Renal cortex interstitium (tissue), 11 donors: Measurements from ENCODE around the gene ABCC12. TPM values are rescaled to one million over a fixed set of nuclear protein-coding genes. Genes with fewer than 3 reads are reported as not detected.

Source experiments
- DNase-seq, 11 donors: peaks; one replicate each; pipeline ENCODE4 v3.0.0-alpha.2; 2013; ENCODE audit warnings: low read depth in 9 of 11, low spot score in 4 of 11; ENCODE audit errors: extremely low read depth in 1 of 11
- polyA plus RNA-seq, 3 donors: library from polyadenylated mRNA; unstranded; fragments of 120-200 nt; gene quantifications; one replicate each; pipeline ENCODE4 v1.2.1, GENCODE V29; 2013; ENCODE audit not compliant: insufficient read length in 3 of 3

Gene ABCC12
- polyA plus RNA-seq, 3 donors, result 0.03 to 0.13 (median 0.08) TPM

DNA sequence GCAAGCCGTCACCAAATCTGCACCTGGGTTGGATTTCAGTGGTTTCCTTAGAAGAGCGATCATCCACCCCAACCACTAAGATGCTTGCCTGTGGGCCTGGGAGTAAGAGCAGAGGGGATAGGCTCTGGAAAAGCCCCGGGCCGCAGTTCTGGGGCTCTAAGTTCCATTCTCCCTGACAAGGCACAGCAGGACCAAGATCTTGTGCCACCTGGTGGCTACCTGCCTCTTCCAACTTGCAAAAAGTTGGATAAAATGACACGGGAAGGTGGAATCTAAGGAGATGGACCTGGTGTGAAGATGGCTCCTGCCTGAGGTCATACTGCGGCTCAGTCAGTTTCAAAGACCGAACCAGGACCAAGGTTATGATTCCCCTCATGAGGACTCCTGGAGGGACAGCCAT is 42.3 kb downstream of the ABCC12 start:
- DNase-seq, result no peak

DNA sequence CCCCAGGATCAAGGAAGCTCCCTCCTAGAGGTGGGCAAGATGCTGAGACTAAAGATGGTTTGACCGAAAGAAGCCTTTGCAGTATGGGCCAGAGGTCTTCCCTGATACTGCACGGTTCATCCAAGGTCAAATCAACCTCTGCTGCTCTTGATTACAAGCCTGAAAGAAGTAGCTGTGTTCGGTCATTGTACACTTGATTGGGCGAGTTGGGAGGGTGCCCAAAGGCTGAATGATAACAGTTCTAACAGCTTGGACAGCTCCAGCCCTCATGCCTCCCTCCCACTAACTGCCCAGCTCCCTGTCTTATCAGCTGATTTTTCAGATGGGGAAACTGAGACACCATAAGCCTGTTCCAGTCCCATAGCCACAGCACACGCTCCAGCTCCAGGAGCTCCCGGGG is 42.8 kb downstream of the ABCC12 start:
- no peak for DNase-seq

DNA sequence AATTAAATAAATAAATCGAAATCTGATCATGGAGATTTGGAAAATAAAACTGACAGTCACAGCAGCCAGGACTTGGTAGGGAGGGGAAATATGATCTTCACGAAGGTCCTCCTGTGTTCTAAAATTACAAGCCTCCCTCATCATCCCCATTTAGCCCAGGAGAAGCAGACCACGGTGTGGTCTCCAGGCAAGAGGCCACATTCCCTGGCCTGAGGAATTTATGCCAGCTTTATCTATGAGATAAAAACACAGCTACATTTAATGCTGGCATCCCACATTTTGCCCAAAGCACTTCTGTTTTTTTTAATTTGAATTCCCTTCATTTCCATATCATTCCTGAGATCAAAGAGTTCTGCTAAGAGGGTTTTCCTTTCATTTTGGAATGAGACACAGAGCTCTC is 43.2 kb downstream of the ABCC12 start:
- peak in 4 of 11 donors; percentile 19 to 40 (median 28) for DNase-seq

DNA sequence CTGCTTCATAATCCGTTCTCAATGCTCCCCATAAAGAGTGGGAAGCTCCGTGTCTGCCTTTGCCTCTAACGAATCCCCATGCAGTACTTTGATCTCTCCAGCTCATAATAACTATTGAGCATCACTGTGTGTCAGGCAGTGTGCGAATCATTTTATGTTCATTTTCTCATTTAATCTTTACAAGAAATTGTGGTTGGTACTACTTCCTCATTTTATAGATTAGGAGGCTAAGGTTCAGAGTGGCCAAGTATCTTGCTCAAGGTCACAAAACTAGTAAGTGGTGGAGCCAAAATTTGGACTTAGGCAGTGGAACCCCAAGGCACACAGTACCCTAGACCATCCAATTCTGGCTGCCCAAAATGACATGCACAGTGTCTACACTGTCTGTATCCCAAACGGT is 44.8 kb downstream of the ABCC12 start:
- DNase-seq, result no peak

DNA sequence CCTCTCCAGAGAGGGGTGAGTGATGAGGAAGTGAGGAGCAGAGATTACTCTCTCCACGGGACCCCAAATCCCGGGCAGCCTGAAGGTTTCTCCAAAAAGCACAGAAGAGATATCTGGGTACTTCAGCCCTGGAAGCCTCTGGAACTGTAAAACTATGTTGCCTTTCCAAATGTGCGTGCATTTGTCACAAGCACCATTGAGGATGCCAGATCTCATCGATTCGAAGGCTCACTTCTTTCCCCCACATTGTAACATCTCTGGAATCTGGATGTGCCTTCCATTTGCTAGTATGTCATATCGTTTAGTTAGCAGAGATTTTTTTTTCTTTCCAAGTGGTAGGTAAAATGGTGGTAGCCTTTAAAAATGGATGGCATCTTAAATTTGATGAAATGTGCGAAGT is 45.8 kb downstream of the ABCC12 start:
- no peak for DNase-seq

DNA sequence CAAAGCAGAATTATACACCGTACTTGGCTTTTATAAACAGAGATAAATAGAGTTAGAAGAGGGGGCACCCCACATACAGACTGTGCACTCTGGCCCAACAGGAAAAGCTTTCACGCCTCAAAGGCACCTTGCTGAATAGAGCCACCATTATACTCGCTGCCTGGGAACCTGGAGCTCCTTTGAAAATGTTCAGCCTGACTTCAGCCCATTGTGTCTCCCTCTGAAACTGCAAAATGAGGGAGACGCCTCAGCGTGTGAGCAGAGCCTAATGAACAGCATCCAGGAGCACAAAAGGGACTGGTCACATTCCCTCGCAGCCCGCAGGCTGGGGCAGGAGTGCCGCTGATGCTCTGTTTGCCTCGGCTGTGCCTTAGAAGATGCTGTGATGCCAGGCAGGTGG is 46.3 kb downstream of the ABCC12 start:
- DNase-seq, result no peak

DNA sequence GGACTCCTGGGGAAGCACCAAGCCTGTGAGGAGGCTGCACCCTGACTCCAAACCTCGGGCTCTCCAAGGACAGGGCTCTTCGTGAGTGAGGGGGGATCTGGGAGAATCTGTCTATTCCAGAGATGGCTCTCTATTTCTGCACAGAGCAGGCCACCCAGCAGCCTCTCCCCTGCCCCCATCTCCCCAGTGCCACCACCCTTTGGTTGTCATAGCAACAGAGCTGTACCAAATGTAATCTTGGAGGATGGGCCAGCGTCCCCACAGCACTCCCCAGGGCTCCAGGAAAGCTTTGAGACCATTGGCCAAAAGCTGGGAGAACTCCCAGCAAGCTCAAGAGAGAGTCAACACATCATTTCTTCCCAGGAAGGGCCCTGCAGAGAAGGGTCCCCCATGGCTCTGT is 49.3 kb downstream of the ABCC12 start:
- DNase-seq, result no peak

Other genes starting within 250 kb of the ABCC12 start
- gene LONP2, start 88.3 kb upstream of the ABCC12 start, polyA plus RNA-seq, result 10 to 100 TPM; 67.7 to 80.0 (median 78.2) TPM
- gene ABCC11, start 91.5 kb upstream of the ABCC12 start, polyA plus RNA-seq, result under 1 TPM; 0.11 to 0.22 (median 0.14) TPM
- 10 to 100 TPM; 45.2 to 54.1 (median 52.6) TPM for gene SIAH1, start 229.4 kb upstream of the ABCC12 start, polyA plus RNA-seq